Stimulated activated CD4-positive, alpha-beta T cell treated with anti-CD3 and anti-CD28 coated beads, Interleukin-15, amount 100 ng/mL, for 24 hours (primary cell): ENCODE data around the gene ASIC3.

ENCODE experiments used
- DNase-seq: peaks from one replicate; pipeline ENCODE4 v3.0.0-alpha.2; 2020

Gene ASIC3

DNA sequence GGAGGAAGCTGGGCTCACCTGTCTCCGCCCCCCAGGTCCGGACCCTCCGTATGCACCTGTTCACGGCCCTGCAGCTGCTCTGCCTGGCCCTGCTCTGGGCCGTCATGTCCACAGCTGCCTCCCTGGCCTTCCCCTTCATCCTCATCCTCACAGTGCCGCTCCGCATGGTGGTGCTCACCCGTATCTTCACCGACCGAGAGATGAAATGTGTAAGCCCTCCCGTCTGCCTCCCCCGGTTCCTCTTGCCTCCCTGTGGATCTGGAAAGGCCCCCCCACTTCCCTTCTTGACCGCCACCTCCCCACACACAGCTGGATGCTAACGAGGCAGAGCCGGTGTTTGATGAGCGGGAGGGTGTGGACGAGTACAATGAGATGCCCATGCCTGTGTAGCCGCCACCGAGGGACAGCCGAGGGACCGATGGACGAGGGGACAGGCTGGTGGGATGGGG is 27.7 kb downstream of the ASIC3 start:
- DNase-seq: no peak

DNA sequence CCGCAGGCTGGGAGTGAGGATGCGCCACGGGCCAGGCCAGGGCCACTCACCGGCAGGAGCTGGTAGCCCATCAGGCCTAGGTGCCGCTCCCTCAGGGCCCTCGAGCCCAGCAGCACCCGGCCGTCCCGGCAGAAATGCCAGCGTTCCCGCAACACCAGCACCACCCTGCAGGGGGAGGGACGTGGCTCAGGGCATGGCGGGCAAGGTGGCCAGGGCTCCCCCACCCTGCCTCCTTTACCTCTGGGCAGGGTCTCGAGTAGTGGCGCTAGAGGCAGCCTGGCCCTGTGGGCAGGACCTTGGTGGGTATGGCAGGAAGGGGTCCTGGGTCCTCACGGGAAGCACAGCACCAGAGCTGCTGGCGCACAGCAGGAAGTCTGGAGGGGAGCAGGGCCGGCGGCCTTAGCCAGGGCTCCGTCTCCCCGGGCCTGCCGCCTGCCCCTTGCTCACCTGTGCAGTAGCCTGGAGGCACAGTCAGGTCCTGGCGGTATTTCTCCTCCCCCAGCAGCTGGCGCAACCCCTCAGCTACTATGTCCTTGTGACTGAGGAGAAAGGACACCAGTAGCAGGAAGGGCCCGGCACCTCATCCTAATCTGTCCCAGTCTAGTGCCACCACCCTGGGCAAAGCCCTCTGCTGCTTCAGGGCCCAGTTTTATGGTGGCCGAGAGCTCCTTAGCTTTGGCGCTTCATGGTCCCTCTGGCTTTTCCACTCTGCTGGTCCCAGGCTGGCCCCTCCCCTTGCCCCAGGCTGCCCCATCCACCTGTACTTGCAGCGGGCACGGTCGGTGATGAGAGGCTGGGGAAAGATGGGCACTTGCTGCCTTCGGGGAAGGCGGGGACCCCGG is 28.8 kb downstream of the ASIC3 start:
- DNase-seq: peak; percentile 45

DNA sequence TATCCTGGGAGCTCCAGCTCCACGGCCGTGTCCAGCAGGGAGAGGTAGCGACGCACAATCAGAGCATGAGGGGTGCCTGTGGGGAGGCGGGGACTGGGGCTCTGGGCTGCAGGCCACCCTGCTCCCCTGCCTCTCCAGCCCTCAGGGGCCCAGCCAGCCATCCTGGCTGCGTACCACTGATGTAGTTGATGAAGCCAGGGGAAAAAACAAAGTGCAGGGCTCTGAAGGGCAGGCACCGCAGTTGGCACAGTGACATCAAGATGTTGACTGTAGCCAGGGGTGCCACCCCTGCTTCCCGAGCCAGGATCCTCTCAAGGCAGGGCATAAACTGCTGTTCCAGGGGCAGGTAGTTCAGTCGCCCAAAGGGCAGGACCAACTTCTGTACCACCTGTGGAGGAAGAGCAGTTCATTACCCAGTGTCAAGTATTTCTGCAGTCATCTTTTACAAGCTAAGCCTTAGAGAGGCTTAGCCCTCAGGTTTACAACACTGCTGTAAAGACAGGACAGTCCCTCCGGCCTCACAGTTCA is 29.4 kb downstream of the ASIC3 start:
- no peak for DNase-seq

DNA sequence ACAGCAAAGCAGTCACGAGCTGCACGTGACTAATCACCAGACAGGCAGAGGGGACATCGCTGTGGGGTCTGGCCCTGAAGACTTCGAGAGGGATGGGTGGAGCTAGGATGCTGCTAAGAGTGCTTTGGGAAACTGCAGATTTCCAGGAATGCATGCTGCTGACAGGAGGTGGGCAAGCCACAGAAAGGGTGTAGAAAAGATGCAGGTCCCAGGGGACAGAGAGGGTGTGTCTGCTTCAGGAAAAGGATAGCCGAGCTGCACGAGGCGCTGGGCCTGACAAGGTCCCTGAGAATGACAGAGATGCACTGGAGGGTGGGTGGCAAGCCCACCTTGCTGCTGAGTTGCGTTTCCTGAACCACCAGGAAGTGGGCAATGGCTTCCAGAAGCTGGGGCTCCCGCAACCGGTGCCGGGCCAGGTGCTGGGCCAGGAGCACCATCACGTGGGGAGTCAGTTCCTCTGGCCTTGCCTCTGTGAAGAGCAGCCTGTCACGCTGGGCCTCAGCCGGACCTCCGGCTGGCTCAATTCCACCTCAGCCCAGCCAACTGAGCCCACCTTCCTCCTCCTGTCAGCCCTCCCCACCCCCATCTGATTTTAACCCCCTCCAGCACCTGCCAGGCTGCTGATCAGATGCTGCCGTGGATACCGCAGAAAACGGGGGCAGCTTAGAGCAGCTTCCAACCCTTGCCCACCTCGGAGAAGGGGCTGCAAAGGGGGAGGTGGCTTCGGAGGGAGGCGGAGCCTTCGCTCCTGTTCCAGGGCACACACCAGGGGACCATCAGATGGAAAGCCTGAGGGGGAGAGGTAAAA is 30.1 kb downstream of the ASIC3 start:
- no peak for DNase-seq

DNA sequence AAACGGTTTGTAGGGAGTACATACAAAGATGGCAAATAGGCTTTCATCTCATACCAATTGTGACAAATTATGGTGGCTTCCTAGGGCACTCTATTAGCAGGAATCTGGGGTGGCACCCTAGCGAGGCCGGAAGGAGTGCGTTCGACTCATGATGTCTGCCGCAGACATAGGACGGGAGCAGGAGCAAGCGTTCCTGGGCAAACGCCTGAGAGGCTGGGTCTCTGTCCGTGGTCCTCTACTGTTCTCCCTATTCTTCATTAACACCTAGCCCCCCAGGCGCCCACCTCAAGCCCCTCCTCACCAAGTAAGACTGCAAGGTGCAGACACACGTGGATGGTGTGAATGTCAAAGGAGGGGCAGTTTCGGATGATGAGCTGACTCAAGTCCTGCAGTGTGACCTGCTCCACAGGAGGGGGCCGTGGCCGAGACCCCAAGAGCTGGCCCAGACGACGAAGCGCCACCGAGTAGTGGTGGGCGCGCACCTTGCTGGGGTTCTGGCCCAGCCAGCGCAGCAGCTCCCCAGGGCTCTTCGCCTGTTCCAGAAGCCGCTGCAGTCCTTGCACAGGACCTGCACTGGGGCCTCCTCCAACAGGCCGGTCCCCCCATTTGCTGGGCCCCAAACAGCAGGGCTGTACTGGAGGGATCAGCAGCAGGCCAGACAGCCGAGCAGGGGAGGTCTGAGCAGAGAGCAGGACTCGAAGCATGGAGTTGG is 31.0 kb downstream of the ASIC3 start:
- DNase-seq: no peak

DNA sequence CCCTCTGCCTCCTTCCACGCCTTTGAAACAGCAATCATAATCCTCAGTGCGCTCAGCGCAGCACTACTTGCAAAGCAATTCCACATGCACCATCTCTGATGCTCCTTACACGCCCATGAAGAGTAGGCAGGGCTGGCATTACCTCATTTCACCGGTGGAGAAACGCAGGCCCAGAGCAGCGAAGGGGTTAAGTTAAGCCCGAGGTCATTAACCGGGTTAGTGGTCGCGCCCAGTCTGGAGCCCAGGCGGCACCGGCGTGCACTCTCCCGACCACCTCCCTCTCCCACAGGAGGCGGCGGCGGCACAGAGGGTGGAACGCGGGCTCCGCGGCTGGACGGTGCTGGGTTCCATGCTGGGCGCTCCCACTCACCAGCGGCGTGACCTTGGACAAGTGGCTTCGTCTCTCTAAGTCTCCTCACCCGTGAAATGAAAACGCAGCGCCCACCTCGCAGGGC is 31.8 kb downstream of the ASIC3 start:
- no peak for DNase-seq

DNA sequence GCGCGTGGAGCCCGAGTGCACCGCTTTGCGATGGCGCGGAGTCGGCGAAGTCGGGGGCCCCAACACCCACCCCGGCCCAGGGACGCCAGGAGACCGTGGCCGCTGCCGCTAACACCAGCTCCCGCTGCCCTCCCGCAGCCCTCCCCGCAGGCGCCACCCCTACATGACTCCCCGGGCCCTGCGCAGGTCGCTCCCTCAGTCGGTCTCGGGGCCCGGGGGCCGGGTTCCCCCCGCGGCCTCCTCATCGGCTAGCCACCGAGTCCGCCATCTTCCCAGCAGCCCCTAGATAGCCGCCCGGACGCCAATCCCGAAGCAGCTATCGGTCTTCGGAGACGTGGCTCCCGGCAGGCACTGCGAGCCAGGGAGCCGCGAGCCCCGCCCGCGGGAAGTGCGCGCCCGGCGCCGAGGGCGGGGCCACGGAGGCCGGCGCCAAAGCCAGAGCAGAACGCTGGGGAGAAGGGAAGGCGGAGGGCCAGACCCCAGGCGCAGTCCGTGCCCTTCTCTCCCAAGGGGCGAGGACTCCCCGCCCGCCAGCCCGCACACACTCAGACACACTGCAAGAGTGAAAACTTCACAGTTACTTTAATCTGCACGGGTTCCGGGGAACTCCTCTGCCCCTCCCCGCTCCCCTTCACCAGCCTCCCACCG is 32.3 kb downstream of the ASIC3 start, which contains the start of gene FASTK:
Gene FASTK (minus strand): TSS at position 288 of the 648 bp plus-strand sequence. CDS start 43 bp downstream, at position 245.
- peak; percentile 93 for DNase-seq

DNA sequence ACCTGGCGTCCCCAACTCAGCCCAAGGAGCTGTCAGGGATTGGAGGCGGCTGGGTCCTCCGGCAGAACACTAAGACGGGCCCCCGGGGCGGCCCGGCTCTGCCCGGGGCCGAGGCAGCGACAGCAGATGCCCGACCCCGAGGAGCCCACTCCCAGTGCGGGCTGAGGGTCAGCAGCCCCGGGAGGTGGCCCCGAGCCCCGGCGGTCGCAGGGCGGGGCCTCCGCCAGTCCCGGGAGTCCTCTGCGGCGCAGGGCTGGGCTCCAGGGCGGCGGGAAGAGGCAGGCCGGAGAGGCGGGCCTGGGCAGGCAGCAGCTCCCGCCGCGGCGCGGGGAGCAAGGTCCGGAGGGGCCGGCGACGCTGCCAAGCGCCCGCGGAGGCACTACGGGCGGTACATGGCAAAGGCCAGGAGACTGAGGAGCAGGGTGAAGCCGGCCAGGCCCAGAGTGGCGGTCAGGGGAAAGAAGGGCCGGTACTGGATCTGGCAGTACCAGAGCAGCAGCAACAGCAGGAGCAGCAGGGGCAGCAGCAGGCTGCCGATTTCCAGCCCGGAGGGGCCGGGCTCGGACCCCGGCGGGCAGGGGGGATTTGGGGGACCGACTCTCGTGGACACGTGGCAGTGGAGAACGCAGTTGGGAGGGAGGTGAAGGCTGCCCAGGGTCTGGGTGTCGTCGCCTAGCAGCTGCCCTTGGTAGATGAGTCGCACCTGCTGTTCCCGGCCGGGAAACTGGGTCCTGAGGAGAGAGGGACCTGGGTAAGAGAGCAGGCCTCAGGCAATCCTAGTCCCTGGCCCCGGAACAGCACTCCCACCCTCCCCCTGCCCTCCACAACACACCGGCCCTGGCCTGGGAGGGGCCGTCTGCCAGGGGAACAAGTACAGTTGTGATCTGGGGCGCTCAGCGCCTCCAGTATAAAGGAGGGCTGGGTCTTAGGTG is 33.1 kb downstream of the ASIC3 start:
- no peak for DNase-seq

DNA sequence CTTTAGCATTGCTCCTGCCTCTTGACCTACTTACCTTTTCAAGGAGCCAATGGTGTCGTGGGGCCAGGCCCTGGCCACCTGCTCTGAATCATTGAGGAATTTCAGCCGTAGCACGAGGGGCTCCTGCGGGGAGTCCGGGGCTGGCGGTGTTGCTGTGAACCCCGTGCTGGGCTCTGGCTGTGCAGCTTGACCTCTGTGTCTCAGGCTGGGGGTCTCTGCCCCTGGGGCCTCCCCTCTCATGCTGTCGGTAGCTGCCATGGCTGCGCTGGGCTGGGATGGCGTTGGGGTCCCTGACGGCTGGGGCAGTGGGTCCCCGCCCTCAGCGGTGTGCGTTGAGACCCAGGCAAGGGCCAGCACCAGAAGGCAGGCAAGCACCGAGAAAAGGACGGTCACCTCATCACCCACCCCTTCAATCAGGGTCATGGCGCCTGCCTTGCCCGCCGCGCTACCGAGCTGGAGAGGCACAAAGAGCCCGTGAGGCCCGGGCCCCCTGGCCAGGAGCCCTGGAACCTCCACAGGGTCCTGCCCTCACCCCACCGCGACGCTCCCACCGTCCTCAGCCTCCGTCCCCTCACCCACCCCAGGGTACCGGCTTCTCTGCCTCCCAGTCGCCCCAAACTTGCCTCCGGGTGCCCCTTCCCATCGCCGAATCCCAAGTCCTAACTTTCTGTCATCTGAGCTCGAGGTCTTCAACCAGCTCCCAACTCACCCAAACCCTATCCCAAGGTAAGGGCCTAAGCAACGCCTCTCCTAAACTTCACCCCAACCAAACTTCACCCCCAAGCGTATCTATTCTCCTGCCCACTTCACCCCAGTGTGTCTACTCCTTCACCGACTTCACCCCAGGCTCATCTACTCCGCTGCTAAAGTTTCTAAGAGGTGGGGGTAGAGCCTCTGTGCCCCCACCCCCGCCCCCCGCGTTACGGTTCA is 34.1 kb downstream of the ASIC3 start:
- DNase-seq: no peak

DNA sequence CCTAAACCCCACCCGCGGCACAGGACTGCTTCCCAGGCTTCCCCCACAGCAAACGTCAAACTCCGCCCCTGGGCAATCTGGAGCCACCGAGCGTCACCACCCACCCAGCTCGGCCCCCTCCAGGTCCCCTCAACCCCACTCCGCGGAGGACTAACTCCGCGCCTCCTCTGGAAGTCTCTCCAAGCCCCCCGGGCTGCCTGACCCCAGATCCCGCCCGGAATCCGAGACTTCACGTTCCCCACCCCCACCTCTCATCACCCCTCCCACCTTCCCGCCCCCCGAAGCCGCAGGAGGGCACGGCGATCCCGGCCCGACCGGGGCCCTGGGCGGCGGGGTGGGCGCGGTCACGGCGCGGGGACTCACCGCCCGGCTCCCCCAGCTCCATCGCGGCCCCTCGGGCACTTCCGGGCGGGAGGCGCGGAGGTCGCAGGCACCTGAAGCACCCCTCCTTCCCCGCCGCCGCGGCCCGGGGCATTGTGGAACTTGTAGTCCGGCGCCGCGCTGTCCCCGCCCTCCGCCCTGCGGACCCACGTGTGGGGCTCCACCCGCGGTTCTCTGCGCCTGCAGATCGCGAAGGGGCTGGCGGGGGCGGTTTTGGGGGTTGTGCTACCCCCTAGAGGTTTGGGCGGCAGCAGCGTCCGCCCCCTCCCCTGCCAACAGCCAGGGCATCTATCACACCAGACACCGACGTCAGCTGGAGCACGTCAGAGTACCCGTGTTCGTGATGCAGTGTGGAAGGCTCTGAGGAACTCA is 34.9 kb downstream of the ASIC3 start, which contains the start of gene TMUB1:
Gene TMUB1 (minus strand): TSS at position 423 of the 753 bp plus-strand sequence. CDS start 930 bp downstream, outside the sequence.
- DNase-seq: peak; percentile 92

DNA sequence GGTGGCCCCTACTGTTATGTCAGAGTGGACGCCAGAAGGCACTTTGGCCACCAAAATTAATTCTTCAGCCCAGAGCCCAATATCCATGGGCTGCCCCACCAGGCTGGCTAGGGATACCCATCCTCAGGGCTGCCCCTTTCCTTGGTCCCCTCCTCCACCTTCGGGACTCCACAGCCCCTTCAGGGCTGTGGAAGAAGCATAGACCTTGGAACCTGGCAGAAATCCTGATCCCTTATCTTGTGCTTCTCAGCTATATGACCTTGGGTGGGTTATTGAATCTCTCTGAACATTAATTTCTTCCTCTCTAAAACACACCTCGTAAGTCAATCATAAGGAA is 35.5 kb downstream of the ASIC3 start:
- DNase-seq: no peak

DNA sequence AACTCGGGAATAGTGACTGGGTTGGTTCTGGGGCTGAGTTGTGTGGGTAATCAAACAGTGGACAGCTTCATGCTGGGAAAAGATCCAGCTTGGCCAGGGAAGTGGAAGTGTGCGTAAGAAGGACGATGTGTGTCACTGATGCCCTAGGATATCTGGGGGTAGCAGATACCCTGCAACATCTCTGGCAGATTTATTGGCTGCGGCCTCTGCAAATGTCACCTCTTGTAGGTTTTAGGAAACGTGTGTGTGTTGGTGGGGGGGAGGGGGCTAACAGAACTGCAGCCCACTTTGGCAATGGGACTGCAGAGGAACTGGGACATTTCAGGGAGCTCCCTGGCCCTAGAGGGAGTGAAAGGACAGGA is 37.0 kb downstream of the ASIC3 start:
- DNase-seq: no peak

DNA sequence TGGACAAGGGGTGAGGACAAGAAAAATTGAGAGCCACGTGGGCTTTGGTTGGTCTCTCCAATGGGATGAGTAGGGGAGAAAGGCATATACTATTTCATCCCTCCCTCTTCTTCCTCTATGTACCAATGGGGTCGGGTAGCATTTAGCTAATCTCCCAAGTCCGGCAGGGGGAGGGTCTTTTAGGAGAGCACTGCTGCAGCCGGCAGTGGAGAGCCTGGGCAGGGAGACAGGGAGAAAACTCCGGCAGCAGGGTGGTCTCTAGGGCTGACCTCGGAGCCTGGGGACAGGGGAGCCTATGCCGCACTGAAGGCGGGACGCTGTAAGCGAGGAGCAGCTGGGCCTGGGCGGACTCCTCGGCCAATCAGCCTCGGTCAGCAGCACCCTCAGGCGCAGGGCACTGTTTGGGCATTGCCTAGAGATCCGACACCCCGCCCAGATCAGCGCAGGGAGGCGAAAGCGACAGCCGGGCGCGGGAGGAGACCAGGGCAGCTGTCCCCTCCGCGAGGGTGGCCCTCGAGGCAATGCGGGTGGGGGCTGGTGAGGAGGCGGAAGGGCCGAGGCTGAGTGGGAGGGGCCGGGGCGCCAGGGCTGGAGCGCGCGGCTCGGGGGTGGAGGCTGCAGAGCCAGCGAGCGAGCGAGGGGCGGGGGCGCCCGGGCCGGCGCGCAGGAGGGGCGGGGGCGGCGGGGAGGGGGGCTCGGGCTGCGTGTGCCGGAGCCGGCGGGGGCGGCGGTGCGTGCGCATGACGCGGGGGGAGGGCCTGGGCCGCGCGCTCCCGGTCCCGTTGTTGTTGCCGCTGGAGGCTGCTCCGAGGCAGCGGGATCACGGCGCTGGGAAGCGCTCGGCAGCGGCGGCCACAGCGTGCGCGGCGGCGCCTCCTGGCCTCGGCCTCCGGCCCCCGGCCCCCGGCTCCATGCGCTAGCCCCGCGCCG is 37.6 kb downstream of the ASIC3 start, which contains the start of gene AGAP3:
Gene AGAP3 (plus strand): TSS at position 785 of the 930 bp plus-strand sequence. CDS start 267 bp downstream, outside the sequence.
- peak; percentile 74 for DNase-seq

DNA sequence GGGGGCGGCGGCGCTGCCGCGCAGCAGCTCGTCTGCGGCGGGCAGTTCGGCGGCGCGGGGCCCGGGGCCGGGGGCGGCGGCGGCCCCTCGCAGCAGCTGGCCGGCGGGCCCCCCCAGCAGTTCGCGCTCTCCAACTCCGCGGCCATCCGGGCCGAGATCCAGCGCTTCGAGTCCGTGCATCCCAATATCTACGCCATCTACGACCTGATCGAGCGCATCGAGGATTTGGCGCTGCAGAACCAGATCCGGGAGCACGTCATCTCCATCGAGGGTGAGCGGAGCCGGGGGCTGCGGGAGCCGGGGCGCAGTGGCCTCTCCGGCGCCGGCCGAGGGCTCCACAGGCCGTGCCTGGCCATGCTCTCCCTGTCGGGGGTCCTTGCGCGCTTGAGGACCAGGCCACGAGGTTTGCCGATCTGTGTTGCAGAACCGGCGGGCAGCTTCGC is 38.5 kb downstream of the ASIC3 start:
- DNase-seq: peak; percentile 56

DNA sequence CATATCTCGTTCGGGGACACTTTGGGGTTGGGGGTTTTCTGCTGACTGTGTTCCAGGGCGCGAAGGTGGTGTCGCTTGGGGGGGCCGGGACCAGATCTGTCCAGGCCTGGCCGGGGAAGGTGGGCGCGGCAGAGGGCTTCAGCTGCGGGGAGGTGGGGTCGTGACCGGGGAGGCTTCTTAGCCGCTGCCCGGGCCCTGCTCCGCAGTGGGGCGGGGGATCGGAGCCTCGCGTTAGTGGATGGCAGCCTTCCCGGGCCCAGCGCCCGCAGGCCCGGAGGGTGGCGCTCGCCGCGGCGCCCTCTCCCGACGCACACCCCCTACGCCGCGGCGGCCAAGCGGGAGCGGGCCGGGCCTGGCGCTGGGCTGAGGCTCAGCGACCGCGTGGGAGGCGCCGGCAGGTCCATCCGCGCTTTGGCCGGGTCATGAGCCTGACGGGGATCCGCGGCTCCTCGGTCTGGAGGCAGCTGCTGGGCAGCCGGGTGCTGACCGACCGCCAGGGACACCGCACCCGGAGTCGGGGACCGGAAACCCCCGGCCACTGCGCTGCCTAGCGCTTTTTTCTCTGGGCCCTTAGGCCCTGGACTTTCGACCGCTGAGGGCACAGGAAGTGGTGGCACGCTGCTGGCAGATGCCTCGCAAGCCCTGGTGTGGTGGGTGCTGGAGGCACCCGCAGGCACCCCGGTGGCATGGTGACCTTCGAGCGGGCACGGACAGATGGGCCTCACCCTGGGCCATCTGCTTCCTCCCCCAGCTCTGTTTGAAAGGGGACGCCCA is 39.1 kb downstream of the ASIC3 start:
- peak; percentile 55 for DNase-seq

DNA sequence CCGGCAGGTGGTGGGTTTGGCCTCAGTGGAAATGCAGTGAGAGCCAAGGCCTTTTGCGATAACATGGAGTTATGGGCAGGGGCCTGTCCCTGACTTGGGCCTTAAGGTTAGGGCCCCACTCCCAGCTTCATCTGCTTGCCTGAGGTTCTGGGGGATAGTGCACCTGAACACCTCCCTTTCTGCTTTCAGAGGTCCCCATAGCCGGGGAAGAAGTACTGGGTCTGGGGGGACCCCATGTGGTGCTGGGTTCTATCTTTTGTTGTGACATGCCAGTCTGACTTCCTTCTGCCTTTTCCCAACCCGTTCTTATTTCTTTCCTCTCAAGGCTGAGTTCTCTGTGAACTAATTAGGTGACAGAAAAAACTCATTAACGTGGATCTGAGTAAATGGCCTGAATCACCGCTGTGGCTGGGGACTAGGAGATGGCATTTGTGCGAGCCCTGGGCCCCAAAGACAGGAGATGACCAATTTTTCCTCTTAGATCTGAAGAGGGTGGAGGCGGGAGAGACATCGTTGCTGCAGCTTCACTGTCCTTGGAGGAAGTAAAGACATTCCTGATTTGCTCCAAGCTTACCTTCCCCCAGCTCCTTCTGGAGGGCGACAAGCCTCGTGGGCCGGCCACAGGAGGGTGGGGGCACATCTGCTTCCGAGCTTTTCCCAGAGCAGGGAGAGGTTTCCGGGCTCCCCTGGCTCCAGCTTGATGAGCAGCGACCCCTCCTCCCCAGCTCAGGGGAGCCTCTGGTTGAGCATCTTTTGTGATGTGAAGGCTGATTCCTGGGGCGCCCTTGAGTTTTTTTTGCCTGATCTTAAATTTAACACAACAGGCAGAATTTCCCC is 39.9 kb downstream of the ASIC3 start:
- no peak for DNase-seq
